HCT116 (cell line): ENCODE measurements around the gene SH3GL1. TPM values are rescaled to one million over a fixed set of nuclear protein-coding genes. Genes with fewer than 3 reads are reported as not detected.

ENCODE experiments used
- ATAC-seq: fragments of 200-7000 bp; cut with Tn5 transposase; 2 replicates; pipeline ENCODE4 v1.9.1; 2020; ENCODE audit warnings: mild to moderate bottlenecking, moderate library complexity
- BruUV-seq: library from RNA; stranded (reverse); fragments of 400-500 nt; replicated peaks from 2 replicates; lab custom pipeline; 2021; lab: Mats Ljungman, UMichigan
- CTCF ChIA-PET: fragments of 300-600 bp; sonication (Branson Sonifier 250); formaldehyde crosslinking; loops from one replicate; lab custom pipeline; 2021; ENCODE audit warnings: antibody characterized with exemption; lab: Charles Lee
- POLR2A ChIA-PET: fragments of 300-600, 350-600 bp; sonication (Branson Sonifier 250); formaldehyde crosslinking; loops from one replicate; lab custom pipeline; 2021; ENCODE audit warnings: antibody characterized with exemption; lab: Charles Lee
- RAD21 ChIA-PET, 2 experiments: fragments of 300-600 bp; sonication (Branson Sonifier 250); formaldehyde crosslinking; loops; one replicate each; lab custom pipeline; 2023; ENCODE audit warnings: low total read pairs in 2 of 2; ENCODE audit not compliant: uncharacterized antibody in 2 of 2, unreplicated experiment in 2 of 2, low non-redundant PET in 1 of 2; lab: Charles Lee
- DNase-seq: peaks from one replicate; pipeline ENCODE4 v3.0.0-alpha.2; 2010; ENCODE audit warnings: low read depth, low spot score
- H2AFZ ChIP-seq: fragments of 200-600 bp; shearing (Covaris generic), sonication (generic); 2 replicates; pipeline ENCODE4 v1.6.1; 2017; ENCODE audit warnings: low read depth, mixed run types, mixed read lengths, antibody characterized with exemption, low read length; ENCODE audit not compliant: poor library complexity, severe bottlenecking
- H3K27ac ChIP-seq: 2 replicates; pipeline ENCODE4 v1.5.1; 2012; ENCODE audit warnings: low read depth, low read length
- H3K27me3 ChIP-seq: fragments of 200-600 bp; sonication (generic); 2 replicates; pipeline ENCODE4 v1.6.1; 2016; ENCODE audit warnings: mixed run types, low read length, mixed read lengths; ENCODE audit not compliant: insufficient read depth
- H3K36me3 ChIP-seq, 2 experiments: fragments of 200-500 bp in 1 of 2; fragments of 200-600 bp in 1 of 2; sonication (Bioruptor generic) in 1 of 2; sonication (generic) in 1 of 2; 2 replicates each; pipeline versions ENCODE4 v1.5.1 to v1.6.1; 2014 to 2016; ENCODE audit warnings: low read length in 2 of 2, inconsistent platforms in 1 of 2, mixed read lengths in 1 of 2, mixed run types in 1 of 2; ENCODE audit not compliant: insufficient read depth in 2 of 2, control insufficient read depth in 1 of 2
- H3K4me1 ChIP-seq, 2 experiments: fragments of 200-600 bp in 1 of 2; sonication (generic) in 1 of 2; 2 replicates each; pipeline versions ENCODE4 v1.5.1 to v1.6.1; 2012 to 2017; ENCODE audit warnings: low read length in 2 of 2, inconsistent platforms in 1 of 2, mild to moderate bottlenecking in 1 of 2, mixed read lengths in 1 of 2, mixed run types in 1 of 2, moderate library complexity in 1 of 2; ENCODE audit not compliant: insufficient read depth in 2 of 2, control insufficient read depth in 1 of 2
- H3K4me2 ChIP-seq: fragments of 200-600 bp; sonication (generic); 2 replicates; pipeline ENCODE4 v1.6.1; 2017; ENCODE audit warnings: mixed run types, low read length, mixed read lengths
- H3K4me3 ChIP-seq, 2 experiments: fragments of 200-600 bp in 1 of 2; sonication (generic) in 1 of 2; replicated peaks in 1 of 2; 2 replicates each; pipeline ENCODE4 v1.5.1; 2011 to 2016; ENCODE audit warnings: low read length in 2 of 2, control low read depth in 1 of 2, low read depth in 1 of 2, mild to moderate bottlenecking in 1 of 2, mixed read lengths in 1 of 2, mixed run types in 1 of 2
- H3K79me2 ChIP-seq: fragments of 200-600 bp; sonication (generic); 2 replicates; pipeline ENCODE4 v1.6.1; 2017; ENCODE audit warnings: mild to moderate bottlenecking, mixed run types, low read length, moderate library complexity, mixed read lengths; ENCODE audit not compliant: insufficient read depth
- H3K9ac ChIP-seq: fragments of 200-600 bp; sonication (generic); 2 replicates; pipeline ENCODE4 v1.6.1; 2016; ENCODE audit warnings: low read length, mixed read lengths
- H3K9me2 ChIP-seq: fragments of 200-600 bp; sonication (generic), shearing (Covaris generic); 2 replicates; pipeline ENCODE4 v1.6.1; 2017; ENCODE audit warnings: mixed run types, mild to moderate bottlenecking, moderate library complexity; ENCODE audit not compliant: insufficient read depth
- H3K9me3 ChIP-seq, 2 experiments: fragments of 200-500 bp in 1 of 2; fragments of 200-600 bp in 1 of 2; sonication (Bioruptor generic) in 1 of 2; sonication (generic) in 1 of 2; 2 replicates each; pipeline ENCODE4 v1.6.1; 2014 to 2017; ENCODE audit warnings: low read length in 2 of 2, mixed read lengths in 2 of 2, inconsistent platforms in 1 of 2, low read depth in 1 of 2, mild to moderate bottlenecking in 1 of 2, mixed run types in 1 of 2, moderate library complexity in 1 of 2; ENCODE audit not compliant: control insufficient read depth in 1 of 2, insufficient read depth in 1 of 2
- H4K20me1 ChIP-seq: fragments of 200-600 bp; sonication (generic), shearing (Covaris generic); 2 replicates; pipeline ENCODE4 v1.6.1; 2017; ENCODE audit warnings: mixed run types, mild to moderate bottlenecking, moderate library complexity; ENCODE audit not compliant: insufficient read depth
- FOSL1 ChIP-seq: IDR thresholded peaks from 2 replicates; pipeline ENCODE4 v1.6.1; 2012; ENCODE audit warnings: low read depth
- JUND ChIP-seq: IDR thresholded peaks from 2 replicates; pipeline ENCODE4 v1.6.1; 2012
- SIN3A ChIP-seq: IDR thresholded peaks from 2 replicates; pipeline ENCODE4 v1.6.1; 2012; ENCODE audit warnings: low read depth
- SP1 ChIP-seq: IDR thresholded peaks from 2 replicates; pipeline ENCODE4 v1.6.1; 2012; ENCODE audit warnings: low read depth
- TCF7L2 ChIP-seq: IDR thresholded peaks from 2 replicates; pipeline ENCODE4 v1.7.0; 2011; ENCODE audit warnings: borderline replicate concordance, inconsistent platforms; ENCODE audit not compliant: insufficient read depth, insufficient read length; ENCODE audit errors: extremely low read depth
- intact Hi-C: fragments of 100-400 bp; cut with micrococcal nuclease; formaldehyde crosslinking; loops from 2 replicates; pipeline ENCODE4 v1.10.0; 2022
- total RNA-seq: library from RNA; stranded (reverse); gene quantifications from one replicate; pipeline ENCODE4 v1.2.1, GENCODE V29; 2021; ENCODE audit not compliant: unreplicated experiment
- TF ChIP-seq, protein P1 (sequence below): IDR thresholded peaks from 2 replicates; pipeline ENCODE4 v1.6.1; 2012
- TF ChIP-seq, protein P2 (sequence below), 3 experiments: fragments of 200-600 bp in 1 of 3; sonication (generic) in 1 of 3; IDR thresholded peaks in 2 of 3; conservative IDR thresholded peaks in 1 of 3; 2 replicates each; pipeline ENCODE4 v1.5.1; 2012 to 2017; ENCODE audit warnings: low read depth in 2 of 3, low read length in 2 of 3, antibody characterized with exemption in 1 of 3, borderline replicate concordance in 1 of 3, control low read depth in 1 of 3, mild to moderate bottlenecking in 1 of 3, mixed read lengths in 1 of 3, mixed run types in 1 of 3, moderate library complexity in 1 of 3; ENCODE audit not compliant: insufficient read depth in 1 of 3

SH3GL1 gene
- total RNA-seq, 1 experiment from 2014 or later, result 86.0 TPM

DNA sequence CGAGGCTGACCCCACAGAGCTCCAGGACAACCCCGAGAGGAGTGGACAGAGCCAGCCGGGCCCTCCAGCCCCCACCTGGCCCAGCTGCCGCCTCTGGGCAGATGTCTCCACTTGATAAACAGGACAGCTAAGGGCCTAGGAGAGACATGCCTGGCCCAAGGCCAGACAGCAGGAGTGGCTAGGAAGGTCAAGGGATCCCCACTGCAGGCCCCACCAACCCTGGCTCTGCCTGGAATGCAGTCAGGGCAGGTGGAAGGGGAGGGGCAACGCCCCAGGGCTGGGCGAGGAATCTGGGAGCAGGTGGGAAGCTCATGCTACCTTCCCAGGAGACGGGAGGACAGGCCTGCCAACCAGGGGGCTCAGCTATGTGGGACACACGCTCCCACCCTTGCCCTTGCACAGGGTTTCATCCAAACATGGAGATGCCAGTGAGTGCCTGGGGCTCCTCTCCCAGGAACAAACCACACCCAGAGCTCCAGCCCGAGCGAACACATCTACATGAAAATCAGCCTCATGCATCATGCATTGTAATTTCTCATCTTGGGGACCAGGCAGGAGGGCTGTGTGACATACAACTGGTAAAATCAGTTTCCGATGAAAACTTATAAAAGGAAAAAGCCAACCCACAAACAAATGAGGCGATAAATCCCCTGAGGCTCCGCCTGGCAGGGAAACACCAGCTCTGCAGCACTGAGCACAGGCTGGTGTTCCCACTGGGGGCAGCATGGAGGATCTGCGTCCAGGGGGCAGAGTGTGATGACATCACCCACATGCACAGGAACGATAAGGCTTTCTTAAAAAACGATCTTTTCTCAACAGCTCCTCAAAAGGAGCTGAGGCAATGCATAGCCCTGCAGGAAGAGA lies 25.0 kb downstream of the SH3GL1 start:
- H3K9ac ChIP-seq, result peak overlapping the region; percentile 77
- peak; percentile 61 for ATAC-seq
- H3K4me1 ChIP-seq, result peaks cover 66 to 79% of the 10 kb centered on the region in 2 experiments
- intact Hi-C loops, result loop anchor here (2.0 kb wide), 2 partner anchors 25 to 33 kb away; partner anchors contain the start of genes MPND and SH3GL1
- TF ChIP-seq, protein P1, sequence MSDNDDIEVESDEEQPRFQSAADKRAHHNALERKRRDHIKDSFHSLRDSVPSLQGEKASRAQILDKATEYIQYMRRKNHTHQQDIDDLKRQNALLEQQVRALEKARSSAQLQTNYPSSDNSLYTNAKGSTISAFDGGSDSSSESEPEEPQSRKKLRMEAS, result peak; percentile 61; the same call in 1 of the 2 replicates
- TF ChIP-seq JUND (peak; percentile 33; the same call in 1 of the 2 replicates), FOSL1 (no peak), SP1 (peak; percentile 87), SIN3A (peak; percentile 43), TCF7L2 (no peak)
- TF ChIP-seq, protein P2, sequence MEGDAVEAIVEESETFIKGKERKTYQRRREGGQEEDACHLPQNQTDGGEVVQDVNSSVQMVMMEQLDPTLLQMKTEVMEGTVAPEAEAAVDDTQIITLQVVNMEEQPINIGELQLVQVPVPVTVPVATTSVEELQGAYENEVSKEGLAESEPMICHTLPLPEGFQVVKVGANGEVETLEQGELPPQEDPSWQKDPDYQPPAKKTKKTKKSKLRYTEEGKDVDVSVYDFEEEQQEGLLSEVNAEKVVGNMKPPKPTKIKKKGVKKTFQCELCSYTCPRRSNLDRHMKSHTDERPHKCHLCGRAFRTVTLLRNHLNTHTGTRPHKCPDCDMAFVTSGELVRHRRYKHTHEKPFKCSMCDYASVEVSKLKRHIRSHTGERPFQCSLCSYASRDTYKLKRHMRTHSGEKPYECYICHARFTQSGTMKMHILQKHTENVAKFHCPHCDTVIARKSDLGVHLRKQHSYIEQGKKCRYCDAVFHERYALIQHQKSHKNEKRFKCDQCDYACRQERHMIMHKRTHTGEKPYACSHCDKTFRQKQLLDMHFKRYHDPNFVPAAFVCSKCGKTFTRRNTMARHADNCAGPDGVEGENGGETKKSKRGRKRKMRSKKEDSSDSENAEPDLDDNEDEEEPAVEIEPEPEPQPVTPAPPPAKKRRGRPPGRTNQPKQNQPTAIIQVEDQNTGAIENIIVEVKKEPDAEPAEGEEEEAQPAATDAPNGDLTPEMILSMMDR (IDR thresholded peaks at IDR 0.05 in 2 of 3, conservative IDR thresholded peaks at IDR 0.05 in 1 of 3; ENCODE audit: borderline replicate concordance in 1 of 3, insufficient read depth in 1 of 3, low read depth in 2 of 3, low read length in 2 of 3), result peak in 2 of 3 experiments; percentile 58 to 59; a peak in 4 of 6 replicates
- no peaks in the 10 kb centered on the region for H3K9me3 ChIP-seq
- no peak for DNase-seq
- peak overlapping the region; percentile 99 for H3K27ac ChIP-seq
- H3K27me3 ChIP-seq, result no peaks in the 10 kb centered on the region
- ChIA-PET RAD21 (interaction anchor here (0.6 to 1.2 kb wide), 4 partner anchors 25 to 96 kb away, joined by 3 to 4 read pairs (median 3); partner anchors contain the start of genes HDGFL2 (in 1 of the 2) and SH3GL1 (in 1 of the 2)), CTCF (interaction anchor here (0.6 to 2.6 kb wide), 9 partner anchors 12 to 387 kb away, joined by 3 to 13 read pairs (median 5); partner anchors contain the start of genes CHAF1A and SH3GL1), POLR2A (interaction anchor here (1.0 to 1.7 kb wide), 2 partner anchors 24 to 33 kb away, joined by 4 to 5 read pairs; partner anchors contain the start of gene MPND)
- peaks cover 3% of the 10 kb centered on the region; the same call in 1 of the 2 replicates for H4K20me1 ChIP-seq
- H3K9me2 ChIP-seq, result no peaks in the 10 kb centered on the region
- peak overlapping the region; percentile 30 to 58 for H3K4me3 ChIP-seq
- H3K4me2 ChIP-seq, result peak overlapping the region; percentile 97
- no TSS peak for BruUV-seq
- H2AFZ ChIP-seq, result no peak overlapping the region
- peaks cover 96% of the 10 kb centered on the region for H3K79me2 ChIP-seq
- no peaks in the 10 kb centered on the region for H3K36me3 ChIP-seq
